Small intestine (tissue), 7 donors: ENCODE measurements around the gene GDF7. TPM values are rescaled to one million over a fixed set of nuclear protein-coding genes. Genes with fewer than 3 reads are reported as not detected.

ENCODE experiments used
- DNase-seq, 2 donors: peaks; one replicate each; pipeline versions ENCODE4 v3.0.0 to v3.0.0-alpha.2; 2013
- FAIRE-seq: peaks from 2 replicates; lab custom pipeline; 2012; peaks lifted over from hg19 to GRCh38; lab: Jason Lieb, UNC
- H3K27ac ChIP-seq, 3 donors: one replicate each; pipeline ENCODE4 v1.5.1; 2013; ENCODE audit warnings: low read length in 2 of 3, mild to moderate bottlenecking in 2 of 3, control low read depth in 1 of 3, inconsistent platforms in 1 of 3, low read depth in 1 of 3, moderate library complexity in 1 of 3
- H3K27me3 ChIP-seq, 3 donors: one replicate each; pipeline ENCODE4 v1.6.1; 2013; ENCODE audit warnings: low read length in 3 of 3, inconsistent platforms in 1 of 3; ENCODE audit not compliant: control insufficient read depth in 3 of 3, insufficient read depth in 3 of 3
- H3K36me3 ChIP-seq, 3 donors: one replicate each; pipeline ENCODE4 v1.6.1; 2013; ENCODE audit warnings: low read length in 3 of 3, inconsistent platforms in 1 of 3, low read depth in 1 of 3, mild to moderate bottlenecking in 1 of 3, moderate library complexity in 1 of 3; ENCODE audit not compliant: control insufficient read depth in 3 of 3, insufficient read depth in 2 of 3
- H3K4me1 ChIP-seq, 3 donors: one replicate each; pipeline ENCODE4 v1.6.1; 2013; ENCODE audit warnings: low read length in 2 of 3, inconsistent platforms in 1 of 3, low read depth in 1 of 3, mild to moderate bottlenecking in 1 of 3, moderate library complexity in 1 of 3; ENCODE audit not compliant: control insufficient read depth in 3 of 3, insufficient read depth in 2 of 3
- H3K4me3 ChIP-seq, 3 donors: one replicate each; pipeline ENCODE4 v1.5.1; 2013; ENCODE audit warnings: low read length in 3 of 3, control low read depth in 1 of 3, inconsistent platforms in 1 of 3, low read depth in 1 of 3, mild to moderate bottlenecking in 1 of 3, moderate library complexity in 1 of 3
- H3K9me3 ChIP-seq, 2 donors: one replicate each; pipeline ENCODE4 v1.6.1; 2013; ENCODE audit warnings: low read depth in 1 of 2, low read length in 1 of 2; ENCODE audit not compliant: control insufficient read depth in 2 of 2, insufficient read depth in 1 of 2
- WGBS, 3 donors: extraction: QIAGEN DNeasy Blood & Tissue Kit; methylation state at CpG; one replicate each; pipeline ENCODE4 v1.1.7; 2013; 5-methylcytosine and 5-hydroxymethylcytosine counted together
- polyA plus RNA-seq, 4 donors: library from polyadenylated mRNA; stranded (reverse) in 3 of 4; unstranded in 1 of 4; fragments of 200-250 nt in 3 of 4; fragments of 120-200 nt in 1 of 4; gene quantifications; one replicate each; pipeline versions ENCODE4 v1.2.1 to v1.2.3, GENCODE V29; 2013
- donor health status: healthy with polysubstance abuse.
- donor health status: control.
- donor health status: control.
- donor health status: Bipolar disorder and iron deficiency.
- donor health status: healthy.

GDF7 gene
- polyA plus RNA-seq, 4 donors, result 0.16 TPM; not detected in 2

- Histone ChIP-seq H3K36me3 (peaks cover 5 to 94% (median 5%) of the 10 kb centered on the region in 3 donors), H3K27me3 (no peaks in the 10 kb centered on the region), H3K4me1 (peaks cover 0 to 8% (median 0%) of the 10 kb centered on the region in 3 donors), H3K4me3 (no peak overlapping the region), H3K27ac (peak overlapping the region in 2 of 3 donors; percentile 8 to 88), H3K9me3 (no peaks in the 10 kb centered on the region)
- WGBS, 3 donors, result 77 to 89% (median 86%) methylated on average over 19 of the region's 19 CpGs
- DNase-seq (no peak), FAIRE-seq (no peak)
These were observed 41.2 kb upstream of the GDF7 start for GRCh38 chr2:20625491-20626391.

- Histone ChIP-seq H3K27me3 (no peaks in the 10 kb centered on the region), H3K4me1 (peaks cover 0 to 8% (median 0%) of the 10 kb centered on the region in 3 donors), H3K4me3 (no peak overlapping the region), H3K36me3 (peaks cover 5 to 92% (median 5%) of the 10 kb centered on the region in 3 donors), H3K27ac (peak overlapping the region in 1 of 3 donors; percentile 88), H3K9me3 (no peaks in the 10 kb centered on the region)
- 98 to 100% (median 98%) methylated on average over 2 of the region's 2 CpGs for WGBS, 3 donors
- no peak for DNase-seq
- no peak for FAIRE-seq
These were observed 40.6 kb upstream of the GDF7 start for GRCh38 chr2:20626392-20626697.

GRCh38 chr2:20626698-20627513 is 40.0 kb upstream of the GDF7 start:
- no peak for FAIRE-seq
- H3K9me3 ChIP-seq, result no peaks in the 10 kb centered on the region
- H3K4me3 ChIP-seq, result no peak overlapping the region
- H3K4me1 ChIP-seq, result peaks cover 0 to 8% (median 0%) of the 10 kb centered on the region in 3 donors
- no peak for DNase-seq
- 90 to 95% (median 93%) methylated on average over 20 of the region's 20 CpGs for WGBS, 3 donors
- peak overlapping the region in 1 of 3 donors; percentile 88 for H3K27ac ChIP-seq
- peaks cover 5 to 92% (median 5%) of the 10 kb centered on the region in 3 donors for H3K36me3 ChIP-seq
- no peaks in the 10 kb centered on the region for H3K27me3 ChIP-seq

DNA sequence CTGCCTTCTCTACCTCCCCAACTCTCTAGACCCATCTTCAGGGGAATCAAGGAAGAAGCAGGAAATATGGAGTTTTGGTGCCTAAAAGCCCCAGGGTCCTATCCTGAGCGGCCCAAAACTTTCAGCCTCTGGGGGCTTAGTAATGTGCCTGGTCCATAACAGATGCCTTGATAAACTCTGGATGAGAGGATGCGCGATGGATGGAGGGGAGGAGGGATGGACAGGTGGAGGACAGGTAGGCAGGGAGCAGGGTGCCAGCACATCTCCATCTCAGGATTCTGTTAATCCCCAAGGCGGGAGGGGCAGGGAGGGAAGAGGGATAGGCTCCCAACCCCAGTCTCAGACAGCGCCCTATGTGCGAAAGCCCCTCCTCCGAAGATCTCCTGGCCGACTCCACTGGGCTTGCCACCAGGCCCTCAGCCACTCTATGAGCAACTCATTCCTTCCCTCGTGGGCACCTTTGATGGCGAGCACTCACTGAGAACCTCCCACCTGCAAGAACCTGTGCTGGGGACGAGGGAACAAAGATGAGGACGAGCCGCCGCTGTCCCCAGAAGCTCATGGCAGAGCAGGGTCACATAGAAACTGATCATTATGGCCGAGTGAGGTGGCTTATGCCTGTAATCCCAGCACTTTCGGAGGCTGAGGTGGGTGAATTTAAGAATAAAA is 39.1 kb upstream of the GDF7 start:
- peaks cover 2 to 90% (median 5%) of the 10 kb centered on the region in 3 donors for H3K36me3 ChIP-seq
- no peaks in the 10 kb centered on the region for H3K9me3 ChIP-seq
- no peak overlapping the region for H3K27ac ChIP-seq
- peaks cover 0 to 8% (median 0%) of the 10 kb centered on the region in 3 donors for H3K4me1 ChIP-seq
- FAIRE-seq, result no peak
- H3K27me3 ChIP-seq, result no peaks in the 10 kb centered on the region
- no peak overlapping the region for H3K4me3 ChIP-seq
- 89 to 91% (median 89%) methylated on average over 16 of the region's 16 CpGs for WGBS, 3 donors
- DNase-seq, result no peak

DNA sequence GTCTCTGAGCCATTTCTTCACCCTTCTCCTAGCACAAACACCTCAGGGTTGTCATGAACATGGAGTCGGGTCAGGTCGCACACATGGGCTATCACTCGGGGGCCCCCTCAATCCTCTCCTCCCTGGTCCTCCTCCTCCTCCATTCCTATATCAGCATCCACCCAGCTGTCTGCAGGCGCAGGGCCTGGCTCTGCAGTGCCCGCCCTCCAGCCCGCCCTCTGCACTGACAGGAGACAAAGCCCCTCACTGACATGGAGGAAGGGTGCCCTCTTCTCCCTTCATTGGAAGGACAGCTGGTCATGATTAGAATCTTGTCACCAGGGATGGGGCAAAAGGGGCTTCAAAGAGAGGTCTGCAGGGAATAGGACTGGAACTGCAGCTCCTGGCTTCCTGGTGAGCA is 37.8 kb upstream of the GDF7 start:
- WGBS, 3 donors, result 83 to 88% (median 85%) methylated on average over 6 of the region's 6 CpGs
- DNase-seq, result no peak
- H3K4me1 ChIP-seq, result peaks cover 0 to 6% (median under 1%) of the 10 kb centered on the region in 3 donors

GRCh38 chr2:20629581-20630171 is 37.3 kb upstream of the GDF7 start:
- no peak overlapping the region for H3K4me3 ChIP-seq
- no peak overlapping the region for H3K27ac ChIP-seq
- DNase-seq (no peak), FAIRE-seq (no peak)
- H3K4me1 ChIP-seq, result peaks cover 0 to 11% (median 4%) of the 10 kb centered on the region in 3 donors
- H3K36me3 ChIP-seq, result peaks cover 0 to 88% (median 2%) of the 10 kb centered on the region in 3 donors
- WGBS, 3 donors, result 82 to 95% (median 94%) methylated on average over 12 of the region's 12 CpGs
- no peaks in the 10 kb centered on the region for H3K27me3 ChIP-seq
- no peaks in the 10 kb centered on the region for H3K9me3 ChIP-seq

More for the DNA sequence above, 37.8 kb upstream of the GDF7 start:
- Histone ChIP-seq H3K36me3 (peaks cover 0 to 88% (median 2%) of the 10 kb centered on the region in 3 donors), H3K4me3 (no peak overlapping the region), H3K9me3 (no peaks in the 10 kb centered on the region), H3K27ac (no peak overlapping the region), H3K27me3 (no peaks in the 10 kb centered on the region)
- no peak for FAIRE-seq

- H3K4me3 ChIP-seq, result no peak overlapping the region
- WGBS, 3 donors, result 93 to 97% (median 93%) methylated on average over 4 of the region's 4 CpGs
- peaks cover 0 to 83% (median 2%) of the 10 kb centered on the region in 3 donors for H3K36me3 ChIP-seq
- H3K9me3 ChIP-seq, result no peaks in the 10 kb centered on the region
- no peaks in the 10 kb centered on the region for H3K27me3 ChIP-seq
- H3K27ac ChIP-seq, result no peak overlapping the region
- DNase-seq (no peak), FAIRE-seq (no peak)
- peaks cover 0 to 23% (median 5%) of the 10 kb centered on the region in 3 donors for H3K4me1 ChIP-seq
These were observed 36.0 kb upstream of the GDF7 start for GRCh38 chr2:20630967-20631366.
